HUES64 (cell line): ENCODE measurements around the gene CDC34.

Source experiments
- H3K27ac ChIP-seq: 2 replicates; pipeline ENCODE4 v1.7.0; 2013; ENCODE audit warnings: low read depth, low read length, inconsistent platforms
- H3K27me3 ChIP-seq: 2 replicates; pipeline ENCODE4 v1.6.1; 2013; ENCODE audit warnings: mild to moderate bottlenecking, low read length; ENCODE audit not compliant: insufficient read depth
- H3K36me3 ChIP-seq: 2 replicates; pipeline ENCODE4 v1.6.1; 2013; ENCODE audit warnings: mild to moderate bottlenecking, low read length; ENCODE audit not compliant: insufficient read depth
- H3K4me1 ChIP-seq: 2 replicates; pipeline ENCODE4 v1.6.1; 2013; ENCODE audit warnings: mild to moderate bottlenecking, low read length, moderate library complexity; ENCODE audit not compliant: insufficient read depth
- H3K4me3 ChIP-seq: 2 replicates; pipeline ENCODE4 v1.5.1; 2013; ENCODE audit warnings: mild to moderate bottlenecking, low read length, moderate library complexity
- H3K9ac ChIP-seq: 2 replicates; pipeline ENCODE4 v1.6.1; 2013; ENCODE audit warnings: mild to moderate bottlenecking, low read depth, low read length
- H3K9me3 ChIP-seq: 2 replicates; pipeline ENCODE4 v1.6.1; 2013; ENCODE audit warnings: low read depth, low read length; ENCODE audit not compliant: insufficient read depth
- WGBS: fragments of 150-250, 120-280 bp; methylation state at CpG from one replicate; pipeline ENCODE4 v1.1.7; 2013; ENCODE audit warnings: missing lambda C conversion rate; 5-methylcytosine and 5-hydroxymethylcytosine counted together

CDC34 gene

GRCh38 chr19:548886-549830, 17.6 kb downstream of the CDC34 start:
- 88% methylated on average over 52 of the region's 52 CpGs for WGBS
- no peak overlapping the region for H3K4me3 ChIP-seq
- no peak overlapping the region for H3K9ac ChIP-seq

GRCh38 chr19:554817-555216, 23.3 kb downstream of the CDC34 start:
- 94% methylated on average over 20 of the region's 20 CpGs for WGBS
- Histone ChIP-seq H3K4me1 (no peaks in the 10 kb centered on the region), H3K27me3 (no peaks in the 10 kb centered on the region), H3K9ac (no peak overlapping the region), H3K36me3 (no peaks in the 10 kb centered on the region), H3K9me3 (no peaks in the 10 kb centered on the region), H3K27ac (no peak overlapping the region), H3K4me3 (no peak overlapping the region)

More at GRCh38 chr19:548886-549830, 17.6 kb downstream of the CDC34 start:
- Histone ChIP-seq H3K27ac (no peak overlapping the region), H3K4me1 (no peaks in the 10 kb centered on the region), H3K36me3 (no peaks in the 10 kb centered on the region), H3K9me3 (no peaks in the 10 kb centered on the region), H3K27me3 (no peaks in the 10 kb centered on the region)

- WGBS: 95% methylated on average over 14 of the region's 14 CpGs
- H3K36me3 ChIP-seq: no peaks in the 10 kb centered on the region
- no peaks in the 10 kb centered on the region for H3K27me3 ChIP-seq
- H3K4me3 ChIP-seq: no peak overlapping the region
- no peaks in the 10 kb centered on the region for H3K9me3 ChIP-seq
- H3K27ac ChIP-seq: no peak overlapping the region
- no peaks in the 10 kb centered on the region for H3K4me1 ChIP-seq
- H3K9ac ChIP-seq: no peak overlapping the region
Observed at GRCh38 chr19:555474-555808, 23.9 kb downstream of the CDC34 start.

- no peak overlapping the region for H3K9ac ChIP-seq
- H3K9me3 ChIP-seq: no peaks in the 10 kb centered on the region
- no peaks in the 10 kb centered on the region for H3K36me3 ChIP-seq
- WGBS: 90% methylated on average over 31 of the region's 31 CpGs
- H3K27ac ChIP-seq: no peak overlapping the region
- no peak overlapping the region for H3K4me3 ChIP-seq
- H3K27me3 ChIP-seq: no peaks in the 10 kb centered on the region
- H3K4me1 ChIP-seq: no peaks in the 10 kb centered on the region
Observed at GRCh38 chr19:556611-557382, 25.2 kb downstream of the CDC34 start.

GRCh38 chr19:558770-559439, 27.3 kb downstream of the CDC34 start:
- Histone ChIP-seq H3K4me1 (no peaks in the 10 kb centered on the region), H3K27ac (no peak overlapping the region), H3K9ac (no peak overlapping the region), H3K9me3 (no peaks in the 10 kb centered on the region), H3K27me3 (no peaks in the 10 kb centered on the region), H3K36me3 (no peaks in the 10 kb centered on the region), H3K4me3 (no peak overlapping the region)
- 73% methylated on average over 20 of the region's 21 CpGs for WGBS

- Histone ChIP-seq H3K27ac (no peak overlapping the region), H3K4me1 (no peaks in the 10 kb centered on the region), H3K27me3 (no peaks in the 10 kb centered on the region), H3K9me3 (no peaks in the 10 kb centered on the region), H3K4me3 (no peak overlapping the region), H3K36me3 (no peaks in the 10 kb centered on the region), H3K9ac (no peak overlapping the region)
- WGBS: 86% methylated on average over 10 of the region's 12 CpGs
Observed at GRCh38 chr19:560121-560520, 28.6 kb downstream of the CDC34 start.

GRCh38 chr19:566403-566802, 34.8 kb downstream of the CDC34 start:
- H3K36me3 ChIP-seq: no peaks in the 10 kb centered on the region
- no peak overlapping the region for H3K4me3 ChIP-seq
- no peaks in the 10 kb centered on the region for H3K4me1 ChIP-seq
- H3K9me3 ChIP-seq: no peaks in the 10 kb centered on the region
- WGBS: 88% methylated on average over 19 of the region's 19 CpGs
- no peak overlapping the region for H3K9ac ChIP-seq
- no peaks in the 10 kb centered on the region for H3K27me3 ChIP-seq
- H3K27ac ChIP-seq: no peak overlapping the region

- no peaks in the 10 kb centered on the region for H3K27me3 ChIP-seq
- H3K9ac ChIP-seq: no peak overlapping the region
- WGBS: 89% methylated on average over 16 of the region's 16 CpGs
- no peak overlapping the region for H3K4me3 ChIP-seq
- no peak overlapping the region for H3K27ac ChIP-seq
- no peaks in the 10 kb centered on the region for H3K9me3 ChIP-seq
- H3K36me3 ChIP-seq: no peaks in the 10 kb centered on the region
- H3K4me1 ChIP-seq: no peaks in the 10 kb centered on the region
Observed at GRCh38 chr19:566844-567243, 35.3 kb downstream of the CDC34 start.

- Histone ChIP-seq H3K9me3 (no peaks in the 10 kb centered on the region), H3K27me3 (no peaks in the 10 kb centered on the region), H3K36me3 (no peaks in the 10 kb centered on the region), H3K4me3 (no peak overlapping the region), H3K9ac (no peak overlapping the region), H3K27ac (no peak overlapping the region), H3K4me1 (no peaks in the 10 kb centered on the region)
- WGBS: 95% methylated on average over 22 of the region's 22 CpGs
Observed at GRCh38 chr19:567296-567900, 35.8 kb downstream of the CDC34 start.

GRCh38 chr19:570251-570686, 38.7 kb downstream of the CDC34 start:
- H3K36me3 ChIP-seq: no peaks in the 10 kb centered on the region
- no peak overlapping the region for H3K9ac ChIP-seq
- H3K4me3 ChIP-seq: no peak overlapping the region
- no peak overlapping the region for H3K27ac ChIP-seq
- no peaks in the 10 kb centered on the region for H3K27me3 ChIP-seq
- peaks cover 4% of the 10 kb centered on the region; the same call in 1 of the 2 replicates for H3K4me1 ChIP-seq
- no peaks in the 10 kb centered on the region for H3K9me3 ChIP-seq
- 95% methylated on average over 18 of the region's 25 CpGs for WGBS
